Activated CD8-positive, alpha-beta T cell treated with anti-CD3 and anti-CD28 coated beads for 36 hours (primary cell): ENCODE measurements around the gene SPAG5. TPM values are rescaled to one million over a fixed set of nuclear protein-coding genes. Genes with fewer than 3 reads are reported as not detected.

Experiments used
- ATAC-seq: fragments of 200-7000 bp; cut with Tn5 transposase; one replicate; pipeline ENCODE4 v1.10.0; 2021; ENCODE audit warnings: mild to moderate bottlenecking, moderate library complexity
- CTCF ChIA-PET: fragments of 350-600 bp; sonication (Branson Sonifier 250); formaldehyde crosslinking; loops from one replicate; lab custom pipeline; 2021; ENCODE audit warnings: antibody characterized with exemption; lab: Charles Lee
- POLR2A ChIA-PET: fragments of 350-600 bp; sonication (Branson Sonifier 250); formaldehyde crosslinking; loops from one replicate; lab custom pipeline; 2021; ENCODE audit warnings: antibody characterized with exemption; lab: Charles Lee
- DNase-seq: peaks from one replicate; pipeline ENCODE4 v3.0.0-alpha.2; 2020
- H3K27ac Mint-ChIP-seq: one replicate; pipeline ENCODE4 v1.8.0; 2021; ENCODE audit warnings: mild to moderate bottlenecking, mixed read lengths
- H3K27me3 Mint-ChIP-seq: one replicate; pipeline ENCODE4 v1.8.0; 2021; ENCODE audit warnings: mixed read lengths
- H3K36me3 Mint-ChIP-seq: one replicate; pipeline ENCODE4 v1.8.0; 2021; ENCODE audit warnings: low read depth, mixed read lengths
- H3K4me1 Mint-ChIP-seq: one replicate; pipeline ENCODE4 v1.8.0; 2021; ENCODE audit warnings: low read depth, mixed read lengths
- H3K4me3 Mint-ChIP-seq: one replicate; pipeline ENCODE4 v1.8.0; 2021; ENCODE audit warnings: mild to moderate bottlenecking, moderate library complexity, mixed read lengths
- H3K9me3 Mint-ChIP-seq: one replicate; pipeline ENCODE4 v1.8.0; 2021; ENCODE audit warnings: mixed read lengths
- CTCF ChIP-seq: fragments of 200-600 bp; IDR thresholded peaks from one replicate; pipeline ENCODE4 v1.8.0; 2022; ENCODE audit warnings: antibody characterized with exemption, mild to moderate bottlenecking
- intact Hi-C: fragments of 100-400 bp; cut with micrococcal nuclease; formaldehyde crosslinking; loops from one replicate; pipeline ENCODE4 v1.10.0; 2022
- total RNA-seq, 2 experiments: library from RNA; stranded (reverse); gene quantifications; one replicate each; pipeline ENCODE4 v1.2.3, GENCODE V29; 2021

The SPAG5 gene
- total RNA-seq, 2 experiments from 2014 or later: 140 to 141 TPM

GRCh38 chr17:28567604-28568003, 31.2 kb downstream of the SPAG5 start:
- intact Hi-C loops: no loop called here
- Mint-ChIP-seq H3K9me3 (no peaks in the 10 kb centered on the region), H3K27me3 (no peaks in the 10 kb centered on the region), H3K4me1 (peaks cover 37% of the 10 kb centered on the region), H3K27ac (peak overlapping the region; percentile 65), H3K4me3 (no peak overlapping the region), H3K36me3 (peaks cover 33% of the 10 kb centered on the region)
- no peak for TF ChIP-seq CTCF
- CTCF ChIA-PET: no interaction called here
- POLR2A ChIA-PET: interaction anchor here (1.3 kb wide), 1 partner anchor 9 kb away, joined by 4 read pairs; the partner anchor contains the start of gene ALDOC
- ATAC-seq: no peak
- no peak for DNase-seq

GRCh38 chr17:28563475-28563874, 35.4 kb downstream of the SPAG5 start:
- ATAC-seq (no peak), DNase-seq (no peak)
- Mint-ChIP-seq H3K4me1 (peaks cover 18% of the 10 kb centered on the region), H3K36me3 (peaks cover 37% of the 10 kb centered on the region), H3K27me3 (no peaks in the 10 kb centered on the region), H3K4me3 (no peak overlapping the region), H3K9me3 (no peaks in the 10 kb centered on the region), H3K27ac (no peak overlapping the region)
- ChIA-PET CTCF (no interaction called here), POLR2A (no interaction called here)
- intact Hi-C loops: no loop called here
- no peak for TF ChIP-seq CTCF

- no peak for ATAC-seq
- no peak for DNase-seq
- Mint-ChIP-seq H3K36me3 (peaks cover 37% of the 10 kb centered on the region), H3K27ac (no peak overlapping the region), H3K27me3 (no peaks in the 10 kb centered on the region), H3K4me3 (no peak overlapping the region), H3K4me1 (peaks cover 22% of the 10 kb centered on the region), H3K9me3 (no peaks in the 10 kb centered on the region)
- no peak for TF ChIP-seq CTCF
- ChIA-PET CTCF (no interaction called here), POLR2A (no interaction called here)
- intact Hi-C loops: no loop called here
These were observed 43.8 kb downstream of the SPAG5 start for GRCh38 chr17:28555022-28555421.

GRCh38 chr17:28554565-28554964, 44.3 kb downstream of the SPAG5 start:
- intact Hi-C loops: no loop called here
- ATAC-seq (no peak), DNase-seq (no peak)
- Mint-ChIP-seq H3K4me3 (no peak overlapping the region), H3K36me3 (peaks cover 32% of the 10 kb centered on the region), H3K27ac (no peak overlapping the region), H3K9me3 (no peaks in the 10 kb centered on the region), H3K4me1 (peaks cover 27% of the 10 kb centered on the region), H3K27me3 (no peaks in the 10 kb centered on the region)
- ChIA-PET POLR2A (no interaction called here), CTCF (interaction anchor here (1.3 kb wide), 1 partner anchor 24 kb away, joined by 4 read pairs; no protein-coding TSS in a partner anchor)
- TF ChIP-seq CTCF: no peak

- Mint-ChIP-seq H3K4me3 (peak overlapping the region; percentile 81), H3K4me1 (peaks cover 42% of the 10 kb centered on the region), H3K36me3 (peaks cover 32% of the 10 kb centered on the region), H3K27ac (peak overlapping the region; percentile 7), H3K27me3 (no peaks in the 10 kb centered on the region), H3K9me3 (no peaks in the 10 kb centered on the region)
- no peak for TF ChIP-seq CTCF
- CTCF ChIA-PET: interaction anchor here (1.3 kb wide), 1 partner anchor 26 kb away, joined by 4 read pairs; no protein-coding TSS in a partner anchor
- intact Hi-C loops: no loop called here
- no peak for ATAC-seq
- POLR2A ChIA-PET: interaction anchor here (0.9 to 1.2 kb wide), 4 partner anchors 24 to 217 kb away, joined by 3 to 4 read pairs (median 3); partner anchors contain the start of genes POLDIP2, SDF2, SUPT6H and TNFAIP1
- DNase-seq: no peak
These were observed 45.8 kb downstream of the SPAG5 start for GRCh38 chr17:28553000-28553505.
